Measurements from ENCODE around the gene GPR18. TPM values are rescaled to one million over a fixed set of nuclear protein-coding genes. Genes with fewer than 3 reads are reported as not detected.
A peak's percentile ranks its signal among the peaks of the same experiment; 100 is the strongest.

GPR18 gene
- total RNA-seq, 1 donor from 2014 or later: 0.59 TPM

DNA sequence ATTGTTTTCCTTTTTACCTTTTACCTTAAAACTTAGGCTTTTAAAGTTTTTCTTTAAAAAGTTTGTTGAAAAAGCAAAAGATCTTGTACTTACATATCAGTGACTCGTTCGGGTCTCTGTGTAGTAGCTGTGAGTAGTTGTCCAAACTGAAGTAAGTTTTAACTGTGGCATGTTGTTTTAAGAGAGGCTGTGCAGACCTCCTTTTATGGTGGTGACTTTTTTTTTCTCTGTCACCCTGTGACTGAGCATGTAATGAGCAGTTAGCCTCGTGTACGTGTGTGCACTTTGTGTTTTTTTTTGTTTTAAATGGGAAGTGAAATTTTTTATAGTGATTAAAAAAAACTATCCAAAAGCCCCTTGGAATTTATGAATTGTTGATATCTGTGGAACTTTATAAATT is 49.1 kb upstream of the GPR18 start, which contains the start of gene GPR183:
GPR183 (minus strand) TSS at position 153 of the 400 bp plus-strand sequence. CDS start 11,254 bp downstream, outside the sequence.
- Histone ChIP-seq H3K9me3 (ENCODE audit: insufficient read depth, low read depth, low read length) (no peaks in the 10 kb centered on the region), H3K27ac (ENCODE audit: low read depth, low read length) (peak within 1 kb of the TSS; percentile 95), H4K20me1 (ENCODE audit: insufficient read depth, low read length) (peaks cover 5% of the 10 kb centered on the region), H3K79me2 (ENCODE audit: insufficient read depth, low read length) (peaks cover 2% of the 10 kb centered on the region), H3K4me3 (ENCODE audit: insufficient read depth, low read depth, low read length) (no peak within 1 kb of the TSS), H3K4me1 (ENCODE audit: insufficient read depth, low read length) (peaks cover 43% of the 10 kb centered on the region), H3K36me3 (ENCODE audit: insufficient read depth, low read length) (no peaks in the 10 kb centered on the region), H3K9ac (ENCODE audit: low read length) (peak within 1 kb of the TSS; percentile 76), H2AFZ (ENCODE audit: low read depth, low read length) (no peak within 1 kb of the TSS), H3K27me3 (ENCODE audit: insufficient read depth, low read length) (no peaks in the 10 kb centered on the region), H3K4me2 (ENCODE audit: low read length) (peak within 1 kb of the TSS; percentile 70)
- Mint-ChIP-seq H3K4me3 (ENCODE audit: unreplicated experiment) (peak within 1 kb of the TSS; percentile 77), H3K27me3 (ENCODE audit: low read depth, unreplicated experiment) (no peaks in the 10 kb centered on the region), H3K4me1 (ENCODE audit: low read depth, unreplicated experiment) (peaks cover 57% of the 10 kb centered on the region), H3K9me3 (ENCODE audit: unreplicated experiment) (no peaks in the 10 kb centered on the region), H3K27ac (ENCODE audit: unreplicated experiment) (peak within 1 kb of the TSS; percentile 98), H3K36me3 (ENCODE audit: low read depth, unreplicated experiment) (peaks cover 6% of the 10 kb centered on the region)
- FAIRE-seq (no peak), DNase-seq (ENCODE audit: low read depth) (no peak)
- TF ChIP-seq EZH2 (IDR thresholded peaks at IDR 0.05; ENCODE audit: insufficient read depth, low read length) (no peak), CTCF (IDR thresholded peaks at IDR 0.05; ENCODE audit: insufficient read depth, low read depth, low read length) (no peak)

- Histone ChIP-seq H4K20me1 (ENCODE audit: insufficient read depth, low read length) (no peaks in the 10 kb centered on the region), H3K4me2 (ENCODE audit: low read length) (no peak overlapping the region), H3K9me3 (ENCODE audit: insufficient read depth, low read depth, low read length) (no peaks in the 10 kb centered on the region), H3K27me3 (ENCODE audit: insufficient read depth, low read length) (no peaks in the 10 kb centered on the region), H3K36me3 (ENCODE audit: insufficient read depth, low read length) (no peaks in the 10 kb centered on the region), H3K79me2 (ENCODE audit: insufficient read depth, low read length) (no peaks in the 10 kb centered on the region), H3K9ac (ENCODE audit: low read length) (no peak overlapping the region), H3K4me3 (ENCODE audit: insufficient read depth, low read depth, low read length) (no peak overlapping the region), H3K27ac (ENCODE audit: low read depth, low read length) (no peak overlapping the region), H3K4me1 (ENCODE audit: insufficient read depth, low read length) (peaks cover 30% of the 10 kb centered on the region), H2AFZ (ENCODE audit: low read depth, low read length) (no peak overlapping the region)
- Mint-ChIP-seq H3K27ac (ENCODE audit: unreplicated experiment) (no peak overlapping the region), H3K4me3 (ENCODE audit: unreplicated experiment) (no peak overlapping the region), H3K9me3 (ENCODE audit: unreplicated experiment) (no peaks in the 10 kb centered on the region), H3K36me3 (ENCODE audit: low read depth, unreplicated experiment) (peaks cover 4% of the 10 kb centered on the region), H3K27me3 (ENCODE audit: low read depth, unreplicated experiment) (no peaks in the 10 kb centered on the region), H3K4me1 (ENCODE audit: low read depth, unreplicated experiment) (peaks cover 50% of the 10 kb centered on the region)
- FAIRE-seq (no peak), DNase-seq (ENCODE audit: low read depth) (no peak)
- TF ChIP-seq CTCF (IDR thresholded peaks at IDR 0.05; ENCODE audit: insufficient read depth, low read depth, low read length) (no peak), EZH2 (IDR thresholded peaks at IDR 0.05; ENCODE audit: insufficient read depth, low read length) (no peak)
Measured at GRCh38 chr13:99305566-99305965, 47.4 kb upstream of the GPR18 start.

DNA sequence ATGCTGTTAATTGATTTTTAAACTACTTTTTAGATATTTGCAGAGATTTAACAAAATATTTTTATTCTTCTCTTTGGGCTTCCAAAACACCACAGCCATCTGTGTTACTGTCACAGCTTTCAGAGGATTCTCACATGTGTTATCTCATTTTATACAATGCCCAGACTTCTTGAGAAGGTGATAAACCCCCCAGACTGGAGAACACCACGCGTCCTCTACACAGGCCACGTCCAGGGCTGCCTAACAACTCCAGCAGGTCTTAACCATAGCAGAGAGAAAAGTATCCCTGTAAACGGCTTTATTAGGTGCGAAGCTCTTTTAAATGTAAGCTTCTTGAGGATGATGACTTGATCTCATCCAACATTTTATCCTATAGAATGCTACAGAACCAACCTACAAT is 47.0 kb upstream of the GPR18 start:
- Histone ChIP-seq H3K79me2 (ENCODE audit: insufficient read depth, low read length) (no peaks in the 10 kb centered on the region), H3K4me3 (ENCODE audit: insufficient read depth, low read depth, low read length) (no peak overlapping the region), H3K27me3 (ENCODE audit: insufficient read depth, low read length) (no peaks in the 10 kb centered on the region), H4K20me1 (ENCODE audit: insufficient read depth, low read length) (no peaks in the 10 kb centered on the region), H3K27ac (ENCODE audit: low read depth, low read length) (no peak overlapping the region), H3K4me1 (ENCODE audit: insufficient read depth, low read length) (peaks cover 27% of the 10 kb centered on the region), H3K9ac (ENCODE audit: low read length) (no peak overlapping the region), H2AFZ (ENCODE audit: low read depth, low read length) (no peak overlapping the region), H3K9me3 (ENCODE audit: insufficient read depth, low read depth, low read length) (no peaks in the 10 kb centered on the region), H3K4me2 (ENCODE audit: low read length) (no peak overlapping the region), H3K36me3 (ENCODE audit: insufficient read depth, low read length) (no peaks in the 10 kb centered on the region)
- Mint-ChIP-seq H3K9me3 (ENCODE audit: unreplicated experiment) (no peaks in the 10 kb centered on the region), H3K27me3 (ENCODE audit: low read depth, unreplicated experiment) (no peaks in the 10 kb centered on the region), H3K4me1 (ENCODE audit: low read depth, unreplicated experiment) (peaks cover 52% of the 10 kb centered on the region), H3K36me3 (ENCODE audit: low read depth, unreplicated experiment) (peaks cover 4% of the 10 kb centered on the region), H3K27ac (ENCODE audit: unreplicated experiment) (no peak overlapping the region), H3K4me3 (ENCODE audit: unreplicated experiment) (no peak overlapping the region)
- FAIRE-seq: no peak
- TF ChIP-seq CTCF (IDR thresholded peaks at IDR 0.05; ENCODE audit: insufficient read depth, low read depth, low read length) (no peak), EZH2 (IDR thresholded peaks at IDR 0.05; ENCODE audit: insufficient read depth, low read length) (no peak)
- no peak for DNase-seq (ENCODE audit: low read depth)

Data from astrocyte (in vitro differentiated cells and primary cell).